Right lobe of liver (tissue), 4 donors: ENCODE data around the gene ACACA.

ENCODE experiments used
- CTCF ChIP-seq, 4 donors: fragments of 200-600 bp in 3 of 4; fragments of 450-650 bp in 1 of 4; IDR thresholded peaks; one replicate each; pipeline versions ENCODE4 v1.5.1 to v1.8.0; 2016 to 2022; ENCODE audit warnings: antibody characterized with exemption in 4 of 4, mild to moderate bottlenecking in 2 of 4
- POLR2A ChIP-seq: fragments of 450-650 bp; IDR thresholded peaks from one replicate; pipeline ENCODE4 v1.6.1; 2017; ENCODE audit warnings: antibody characterized with exemption, mild to moderate bottlenecking
- donor health status: DM: no; HTN: no; CAD: no.
- donor health status: DM: no; HTN: no; CAD: no.
- donor health status: DM: no; HTN: yes; CAD: no.

- TF ChIP-seq CTCF (IDR thresholded peaks at IDR 0.05), result no peak
- no peak for TF ChIP-seq POLR2A
Measured at GRCh38 chr17:37322106-37322505, 84.5 kb downstream of the ACACA start.
